Mammary epithelial cell (primary cell): ENCODE measurements around the gene ZCCHC24.

Experiments
- EZH2 ChIP-seq: IDR thresholded peaks from 2 replicates; pipeline ENCODE4 v1.6.1; 2012; ENCODE audit warnings: low read length, inconsistent platforms, borderline replicate concordance
- TF ChIP-seq, protein P1 (sequence below), 2 donors: IDR thresholded peaks in 1 of 2; conservative IDR thresholded peaks in 1 of 2; 2 replicates each; pipeline ENCODE4 v1.5.1; 2011 to 2012; ENCODE audit warnings: inconsistent platforms in 2 of 2, low read length in 2 of 2, mild to moderate bottlenecking in 2 of 2, control low read depth in 1 of 2, low read depth in 1 of 2; ENCODE audit not compliant: insufficient read depth in 1 of 2; ENCODE audit errors: extremely low read depth in 1 of 2

GRCh38 chr10:79378647-79379511 lies 66.5 kb downstream of the ZCCHC24 start:
- TF ChIP-seq, protein P1, sequence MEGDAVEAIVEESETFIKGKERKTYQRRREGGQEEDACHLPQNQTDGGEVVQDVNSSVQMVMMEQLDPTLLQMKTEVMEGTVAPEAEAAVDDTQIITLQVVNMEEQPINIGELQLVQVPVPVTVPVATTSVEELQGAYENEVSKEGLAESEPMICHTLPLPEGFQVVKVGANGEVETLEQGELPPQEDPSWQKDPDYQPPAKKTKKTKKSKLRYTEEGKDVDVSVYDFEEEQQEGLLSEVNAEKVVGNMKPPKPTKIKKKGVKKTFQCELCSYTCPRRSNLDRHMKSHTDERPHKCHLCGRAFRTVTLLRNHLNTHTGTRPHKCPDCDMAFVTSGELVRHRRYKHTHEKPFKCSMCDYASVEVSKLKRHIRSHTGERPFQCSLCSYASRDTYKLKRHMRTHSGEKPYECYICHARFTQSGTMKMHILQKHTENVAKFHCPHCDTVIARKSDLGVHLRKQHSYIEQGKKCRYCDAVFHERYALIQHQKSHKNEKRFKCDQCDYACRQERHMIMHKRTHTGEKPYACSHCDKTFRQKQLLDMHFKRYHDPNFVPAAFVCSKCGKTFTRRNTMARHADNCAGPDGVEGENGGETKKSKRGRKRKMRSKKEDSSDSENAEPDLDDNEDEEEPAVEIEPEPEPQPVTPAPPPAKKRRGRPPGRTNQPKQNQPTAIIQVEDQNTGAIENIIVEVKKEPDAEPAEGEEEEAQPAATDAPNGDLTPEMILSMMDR (conservative IDR thresholded peaks at IDR 0.05 in 1 of 2, IDR thresholded peaks at IDR 0.05 in 1 of 2; ENCODE audit: extremely low read depth in 1 of 2, insufficient read depth in 1 of 2, low read depth in 1 of 2, low read length in 2 of 2), result no peak
- TF ChIP-seq EZH2, result no peak
